HepG2 (cell line): ENCODE data around the gene TACC3. TPM values are rescaled to one million over a fixed set of nuclear protein-coding genes. Genes with fewer than 3 reads are reported as not detected.

Experiments
- AGO2 ChIP-seq: fragments of 200-400 bp; formaldehyde crosslinking; optimal IDR thresholded peaks from 2 replicates; pipeline ENCODE3; 2017; ENCODE audit warnings: mild to moderate bottlenecking, low read depth, low read length, moderate library complexity
- ATM ChIP-seq: fragments of 450-650 bp; IDR thresholded peaks from 2 replicates; pipeline ENCODE4 v1.7.1; 2017; ENCODE audit warnings: mild to moderate bottlenecking, borderline replicate concordance
- CENPX ChIP-seq: sonication (generic); formaldehyde crosslinking; IDR thresholded peaks from 2 replicates; pipeline ENCODE4 v1.9.0; 2021; ENCODE audit warnings: mild to moderate bottlenecking, missing genetic modification reagents, moderate library complexity
- CHD2 ChIP-seq: IDR thresholded peaks from 2 replicates; pipeline ENCODE4 v1.6.1; 2011; ENCODE audit warnings: low read depth, low read length, improper control_type of control experiment
- MATR3 ChIP-seq: sonication (generic); formaldehyde crosslinking; IDR thresholded peaks from 2 replicates; pipeline ENCODE4 v1.4.0; 2020; ENCODE audit warnings: missing genetic modification reagents
- RBAK ChIP-seq: sonication (generic); formaldehyde crosslinking; IDR thresholded peaks from 2 replicates; pipeline ENCODE4 v1.5.1; 2020; ENCODE audit warnings: mild to moderate bottlenecking, missing genetic modification reagents
- SP5 ChIP-seq: IDR thresholded peaks from 2 replicates; pipeline ENCODE4 v1.6.1; 2016; ENCODE audit warnings: low read depth, borderline replicate concordance
- SRSF1 ChIP-seq: fragments of 200-400 bp; formaldehyde crosslinking; optimal IDR thresholded peaks from 2 replicates; pipeline ENCODE3; 2017; ENCODE audit warnings: mild to moderate bottlenecking, low read depth, low read length, moderate library complexity
- XRCC5 ChIP-seq: fragments of 200-400 bp; formaldehyde crosslinking; optimal IDR thresholded peaks from 2 replicates; pipeline ENCODE3; 2017; ENCODE audit warnings: mild to moderate bottlenecking, low read length
- ZFY ChIP-seq: sonication (generic); formaldehyde crosslinking; IDR thresholded peaks from 2 replicates; pipeline ENCODE4 v1.4.0; 2020; ENCODE audit warnings: missing genetic modification reagents
- ZNF138 ChIP-seq: sonication (generic); formaldehyde crosslinking; IDR thresholded peaks from 2 replicates; pipeline ENCODE4 v1.5.0; 2020; ENCODE audit warnings: mild to moderate bottlenecking, low read depth, missing genetic modification reagents
- ZNF225 ChIP-seq: sonication (generic); formaldehyde crosslinking; IDR thresholded peaks from 2 replicates; pipeline ENCODE4 v1.4.0; 2020; ENCODE audit warnings: mild to moderate bottlenecking, missing genetic modification reagents
- ZNF329 ChIP-seq: sonication (generic); formaldehyde crosslinking; IDR thresholded peaks from 2 replicates; pipeline ENCODE4 v1.9.0; 2021; ENCODE audit warnings: low read depth, mild to moderate bottlenecking, missing genetic modification reagents
- ZNF484 ChIP-seq: sonication (generic); formaldehyde crosslinking; IDR thresholded peaks from 2 replicates; pipeline ENCODE4 v1.5.1; 2020; ENCODE audit warnings: mild to moderate bottlenecking, low read depth, missing genetic modification reagents, borderline replicate concordance
- ZNF788 ChIP-seq: sonication (generic); formaldehyde crosslinking; IDR thresholded peaks from 2 replicates; pipeline ENCODE4 v1.5.0; 2020; ENCODE audit warnings: mild to moderate bottlenecking, missing genetic modification reagents, borderline replicate concordance
- polyA plus RNA-seq, 8 experiments: library from polyadenylated mRNA; depleted of rRNA in 3 of 8; stranded (reverse) in 7 of 8; unstranded in 1 of 8; fragments of >200 nt; fragmentation: Illumina TruSeq in 4 of 8; extraction: Trizol in 4 of 8; gene quantifications; 2 replicates each; pipeline versions ENCODE4 v1.2.1 to v1.2.3, GENCODE V29; 2011 to 2016; ENCODE audit warnings: low read depth in 4 of 8, missing spikeins in 1 of 8, mixed read lengths in 1 of 8; ENCODE audit not compliant: insufficient read depth in 1 of 8
- total RNA-seq, 5 experiments: library from RNA; depleted of rRNA; stranded (reverse); fragments of >200 nt; fragmentation: Illumina TruSeq; extraction: Trizol; gene quantifications; 2 replicates each; pipeline ENCODE4 v1.2.3, GENCODE V29; 2016; ENCODE audit warnings: low read depth in 1 of 5
- TF ChIP-seq, protein P1 (sequence below): sonication (generic); formaldehyde crosslinking; IDR thresholded peaks from 2 replicates; pipeline ENCODE4 v1.5.1; 2020; ENCODE audit warnings: mild to moderate bottlenecking, moderate library complexity, missing genetic modification reagents
- TF ChIP-seq, protein P2 (sequence below): sonication (generic); formaldehyde crosslinking; conservative IDR thresholded peaks from 2 replicates; pipeline ENCODE4 v1.8.0; 2022; ENCODE audit warnings: missing genetic modification reagents
- TF ChIP-seq, protein P3 (sequence below): sonication (generic); formaldehyde crosslinking; IDR thresholded peaks from 2 replicates; pipeline ENCODE4 v1.4.0; 2020; ENCODE audit warnings: low read depth, mild to moderate bottlenecking, missing genetic modification reagents
- TF ChIP-seq, protein P4 (sequence below): sonication (generic); formaldehyde crosslinking; IDR thresholded peaks from 2 replicates; pipeline ENCODE4 v1.5.1; 2020; ENCODE audit warnings: missing genetic modification reagents, mild to moderate bottlenecking, borderline replicate concordance
- TF ChIP-seq, protein P5 (sequence below): sonication (generic); formaldehyde crosslinking; conservative IDR thresholded peaks from 2 replicates; pipeline ENCODE4 v1.4.0; 2020; ENCODE audit warnings: missing genetic modification reagents

Gene TACC3
- total and polyA plus RNA-seq, 2 of the 13 experiments (the other 11 are each of a cell fraction or from before 2014, with no cell fraction given): 20.3 to 21.2 TPM

DNA sequence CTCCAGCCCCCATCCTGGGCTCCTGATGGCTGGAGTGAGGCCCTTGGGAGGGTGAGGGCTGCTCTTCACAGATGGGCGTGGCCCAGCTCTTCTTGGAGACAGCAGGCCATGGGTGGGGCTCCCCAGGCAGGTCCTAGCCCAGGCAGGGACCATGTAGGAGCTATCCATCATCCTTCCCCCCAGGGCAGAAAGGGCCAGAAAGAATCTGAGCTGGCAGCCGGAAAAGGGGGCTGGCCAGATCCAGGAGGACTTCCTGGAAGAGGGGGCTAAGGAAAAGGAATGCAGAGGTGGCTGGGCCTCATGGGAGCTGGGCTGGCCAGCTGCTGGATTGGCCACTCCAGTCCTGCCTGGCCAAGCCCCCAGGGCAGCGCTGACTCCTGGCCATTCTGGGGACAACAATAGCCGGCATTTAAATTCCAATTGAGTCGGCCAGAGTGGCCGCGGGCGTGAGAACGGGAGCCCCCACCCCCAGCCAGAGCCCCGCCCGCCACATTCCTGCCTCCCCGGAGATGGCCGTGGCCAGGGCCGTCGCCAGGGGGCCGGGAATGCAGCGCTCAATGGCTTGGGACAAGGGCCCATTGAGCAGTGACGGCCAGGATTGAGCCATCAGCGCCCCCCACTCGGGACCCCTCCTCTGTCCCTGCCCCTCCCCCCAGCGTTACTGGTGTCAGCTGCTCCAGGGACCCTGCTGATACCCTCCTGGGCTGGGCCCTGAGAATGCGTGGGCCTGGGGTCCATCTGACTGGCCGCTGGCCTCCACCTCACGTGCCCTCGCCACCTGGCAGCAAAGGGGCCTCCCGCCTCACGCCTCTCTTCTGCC is 56.7 kb downstream of the TACC3 start (continued):
- TF ChIP-seq ZNF484 (CRISPR knock-in tag) (no peak), XRCC5 (no peak), CHD2 (no peak), AGO2 (no peak), SP5 (CRISPR knock-in tag) (peak; percentile 75), RBAK (CRISPR knock-in tag) (no peak), MATR3 (CRISPR knock-in tag) (no peak), SRSF1 (peak; percentile 72), CENPX (CRISPR knock-in tag) (no peak), ZNF788 (CRISPR knock-in tag) (no peak), ZNF138 (CRISPR knock-in tag) (no peak), ZNF225 (no peak), ZFY (CRISPR knock-in tag) (peak; percentile 44), ZNF329 (CRISPR knock-in tag) (no peak), ATM (no peak)
- TF ChIP-seq, protein P1, sequence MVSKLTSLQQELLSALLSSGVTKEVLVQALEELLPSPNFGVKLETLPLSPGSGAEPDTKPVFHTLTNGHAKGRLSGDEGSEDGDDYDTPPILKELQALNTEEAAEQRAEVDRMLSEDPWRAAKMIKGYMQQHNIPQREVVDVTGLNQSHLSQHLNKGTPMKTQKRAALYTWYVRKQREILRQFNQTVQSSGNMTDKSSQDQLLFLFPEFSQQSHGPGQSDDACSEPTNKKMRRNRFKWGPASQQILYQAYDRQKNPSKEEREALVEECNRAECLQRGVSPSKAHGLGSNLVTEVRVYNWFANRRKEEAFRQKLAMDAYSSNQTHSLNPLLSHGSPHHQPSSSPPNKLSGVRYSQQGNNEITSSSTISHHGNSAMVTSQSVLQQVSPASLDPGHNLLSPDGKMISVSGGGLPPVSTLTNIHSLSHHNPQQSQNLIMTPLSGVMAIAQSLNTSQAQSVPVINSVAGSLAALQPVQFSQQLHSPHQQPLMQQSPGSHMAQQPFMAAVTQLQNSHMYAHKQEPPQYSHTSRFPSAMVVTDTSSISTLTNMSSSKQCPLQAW (CRISPR knock-in tag): no peak
- TF ChIP-seq, protein P2, sequence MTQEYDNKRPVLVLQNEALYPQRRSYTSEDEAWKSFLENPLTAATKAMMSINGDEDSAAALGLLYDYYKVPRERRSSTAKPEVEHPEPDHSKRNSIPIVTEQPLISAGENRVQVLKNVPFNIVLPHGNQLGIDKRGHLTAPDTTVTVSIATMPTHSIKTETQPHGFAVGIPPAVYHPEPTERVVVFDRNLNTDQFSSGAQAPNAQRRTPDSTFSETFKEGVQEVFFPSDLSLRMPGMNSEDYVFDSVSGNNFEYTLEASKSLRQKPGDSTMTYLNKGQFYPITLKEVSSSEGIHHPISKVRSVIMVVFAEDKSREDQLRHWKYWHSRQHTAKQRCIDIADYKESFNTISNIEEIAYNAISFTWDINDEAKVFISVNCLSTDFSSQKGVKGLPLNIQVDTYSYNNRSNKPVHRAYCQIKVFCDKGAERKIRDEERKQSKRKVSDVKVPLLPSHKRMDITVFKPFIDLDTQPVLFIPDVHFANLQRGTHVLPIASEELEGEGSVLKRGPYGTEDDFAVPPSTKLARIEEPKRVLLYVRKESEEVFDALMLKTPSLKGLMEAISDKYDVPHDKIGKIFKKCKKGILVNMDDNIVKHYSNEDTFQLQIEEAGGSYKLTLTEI (CRISPR knock-in tag): no peak
- TF ChIP-seq, protein P3, sequence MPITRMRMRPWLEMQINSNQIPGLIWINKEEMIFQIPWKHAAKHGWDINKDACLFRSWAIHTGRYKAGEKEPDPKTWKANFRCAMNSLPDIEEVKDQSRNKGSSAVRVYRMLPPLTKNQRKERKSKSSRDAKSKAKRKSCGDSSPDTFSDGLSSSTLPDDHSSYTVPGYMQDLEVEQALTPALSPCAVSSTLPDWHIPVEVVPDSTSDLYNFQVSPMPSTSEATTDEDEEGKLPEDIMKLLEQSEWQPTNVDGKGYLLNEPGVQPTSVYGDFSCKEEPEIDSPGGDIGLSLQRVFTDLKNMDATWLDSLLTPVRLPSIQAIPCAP: no peak
- TF ChIP-seq, protein P4, sequence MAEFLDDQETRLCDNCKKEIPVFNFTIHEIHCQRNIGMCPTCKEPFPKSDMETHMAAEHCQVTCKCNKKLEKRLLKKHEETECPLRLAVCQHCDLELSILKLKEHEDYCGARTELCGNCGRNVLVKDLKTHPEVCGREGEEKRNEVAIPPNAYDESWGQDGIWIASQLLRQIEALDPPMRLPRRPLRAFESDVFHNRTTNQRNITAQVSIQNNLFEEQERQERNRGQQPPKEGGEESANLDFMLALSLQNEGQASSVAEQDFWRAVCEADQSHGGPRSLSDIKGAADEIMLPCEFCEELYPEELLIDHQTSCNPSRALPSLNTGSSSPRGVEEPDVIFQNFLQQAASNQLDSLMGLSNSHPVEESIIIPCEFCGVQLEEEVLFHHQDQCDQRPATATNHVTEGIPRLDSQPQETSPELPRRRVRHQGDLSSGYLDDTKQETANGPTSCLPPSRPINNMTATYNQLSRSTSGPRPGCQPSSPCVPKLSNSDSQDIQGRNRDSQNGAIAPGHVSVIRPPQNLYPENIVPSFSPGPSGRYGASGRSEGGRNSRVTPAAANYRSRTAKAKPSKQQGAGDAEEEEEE (CRISPR knock-in tag): no peak
- TF ChIP-seq, protein P5, sequence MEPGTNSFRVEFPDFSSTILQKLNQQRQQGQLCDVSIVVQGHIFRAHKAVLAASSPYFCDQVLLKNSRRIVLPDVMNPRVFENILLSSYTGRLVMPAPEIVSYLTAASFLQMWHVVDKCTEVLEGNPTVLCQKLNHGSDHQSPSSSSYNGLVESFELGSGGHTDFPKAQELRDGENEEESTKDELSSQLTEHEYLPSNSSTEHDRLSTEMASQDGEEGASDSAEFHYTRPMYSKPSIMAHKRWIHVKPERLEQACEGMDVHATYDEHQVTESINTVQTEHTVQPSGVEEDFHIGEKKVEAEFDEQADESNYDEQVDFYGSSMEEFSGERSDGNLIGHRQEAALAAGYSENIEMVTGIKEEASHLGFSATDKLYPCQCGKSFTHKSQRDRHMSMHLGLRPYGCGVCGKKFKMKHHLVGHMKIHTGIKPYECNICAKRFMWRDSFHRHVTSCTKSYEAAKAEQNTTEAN (CRISPR knock-in tag): 0 out of 2 replicates have a peak, but pooled peaks have one; percentile 45
